Fibroblast of the aortic adventitia (primary cell): ENCODE results near the gene BIN1. TPM values are rescaled to one million over a fixed set of nuclear protein-coding genes. Genes with fewer than 3 reads are reported as not detected.

ENCODE experiments used
- DNase-seq: peaks from one replicate; pipeline ENCODE4 v3.0.0-alpha.2; 2010; ENCODE audit warnings: low read depth
- H3K4me3 ChIP-seq: 2 replicates; pipeline ENCODE4 v1.5.1; 2011; ENCODE audit warnings: low read depth, mild to moderate bottlenecking, control low read depth, low read length, moderate library complexity
- CTCF ChIP-seq: IDR thresholded peaks from 2 replicates; pipeline ENCODE4 v1.5.1; 2011; ENCODE audit warnings: mild to moderate bottlenecking, low read length, control low read depth, inconsistent platforms; ENCODE audit not compliant: insufficient read depth
- total RNA-seq: library from RNA; depleted of rRNA; stranded (reverse); fragments of >200 nt; gene quantifications from 2 replicates; pipeline ENCODE4 v1.2.3, GENCODE V29; 2012; ENCODE audit warnings: low replicate concordance

BIN1 gene
- total RNA-seq, 1 donor = 68.7 TPM

- no peak for DNase-seq
- H3K4me3 ChIP-seq = no peak overlapping the region
- TF ChIP-seq CTCF = no peak
Observed at GRCh38 chr2:127056631-127057370, 50.2 kb downstream of the BIN1 start.

GRCh38 chr2:127056086-127056485 lies 50.9 kb downstream of the BIN1 start:
- no peak overlapping the region for H3K4me3 ChIP-seq
- no peak for TF ChIP-seq CTCF
- DNase-seq = no peak

GRCh38 chr2:127055786-127056076 lies 51.2 kb downstream of the BIN1 start:
- no peak for DNase-seq
- TF ChIP-seq CTCF = no peak
- H3K4me3 ChIP-seq = no peak overlapping the region

- TF ChIP-seq CTCF = no peak
- no peak for DNase-seq
- H3K4me3 ChIP-seq = no peak overlapping the region
Observed at GRCh38 chr2:127054996-127055785, 51.8 kb downstream of the BIN1 start.

- no peak overlapping the region for H3K4me3 ChIP-seq
- no peak for TF ChIP-seq CTCF
- no peak for DNase-seq
Observed at GRCh38 chr2:127054604-127054930, 52.4 kb downstream of the BIN1 start.

GRCh38 chr2:127053731-127054603 lies 53.0 kb downstream of the BIN1 start:
- no peak overlapping the region for H3K4me3 ChIP-seq
- no peak for DNase-seq
- no peak for TF ChIP-seq CTCF
